ENCODE measurements around the gene AIF1. TPM values are rescaled to one million over a fixed set of nuclear protein-coding genes. Genes with fewer than 3 reads are reported as not detected.

The AIF1 gene
- total RNA-seq, 2 experiments from 2014 or later = 120 to 129 TPM

GRCh38 chr6:31663126-31663960 is 48.3 kb downstream of the AIF1 start:
- Mint-ChIP-seq H3K9me3 (no peaks in the 10 kb centered on the region), H3K4me3 (peak overlapping the region; percentile 95), H3K27me3 (ENCODE audit: low read depth) (no peaks in the 10 kb centered on the region), H3K4me1 (ENCODE audit: low read depth) (peaks cover 76% of the 10 kb centered on the region), H3K36me3 (ENCODE audit: low read depth) (peaks cover 65% of the 10 kb centered on the region), H3K27ac (peak overlapping the region; percentile 97)
- CTCF ChIA-PET = interaction anchor here (1.0 to 1.5 kb wide), 3 partner anchors 10 to 289 kb away, joined by 3 to 4 read pairs (median 4); partner anchors contain the start of gene BAG6
- intact Hi-C loops (cut with micrococcal nuclease) = loop anchor here (5.0 to 10.0 kb wide), 2 partner anchors 261 to 1181 kb away; partner anchors contain the start of genes MICA and PSMB8
- DNase-seq = no peak

GRCh38 chr6:31663961-31664789 is 49.1 kb downstream of the AIF1 start:
- H3K27me3 Mint-ChIP-seq (ENCODE audit: low read depth) = no peaks in the 10 kb centered on the region
- H3K4me3 Mint-ChIP-seq = peak overlapping the region; percentile 95
- no peaks in the 10 kb centered on the region for H3K9me3 Mint-ChIP-seq
- peaks cover 71% of the 10 kb centered on the region for H3K36me3 Mint-ChIP-seq (ENCODE audit: low read depth)
- DNase-seq = peak; percentile 32
- H3K4me1 Mint-ChIP-seq (ENCODE audit: low read depth) = peaks cover 73% of the 10 kb centered on the region
- peak overlapping the region; percentile 97 for H3K27ac Mint-ChIP-seq
- CTCF ChIA-PET = interaction anchor here (0.6 to 1.2 kb wide), 5 partner anchors 11 to 199 kb away, joined by 3 to 4 read pairs (median 3); partner anchors contain the start of gene BAG6
- intact Hi-C loops (cut with micrococcal nuclease) = loop anchor here (2.0 to 10.0 kb wide), 5 partner anchors 149 to 1181 kb away; partner anchors contain the start of genes HSPA1B, MICA, PSMB8 and RNF5

GRCh38 chr6:31664790-31665500 is 49.9 kb downstream of the AIF1 start, which contains the start of gene GPANK1:
Gene GPANK1, minus strand, starts transcription at chr6:31664997. Its CDS starts 519 bp downstream, at chr6:31664478.
- Mint-ChIP-seq H3K9me3 (no peaks in the 10 kb centered on the region), H3K27ac (peak within 1 kb of the TSS; percentile 97), H3K36me3 (ENCODE audit: low read depth) (peaks cover 71% of the 10 kb centered on the region), H3K4me3 (peak within 1 kb of the TSS; percentile 95), H3K27me3 (ENCODE audit: low read depth) (no peaks in the 10 kb centered on the region), H3K4me1 (ENCODE audit: low read depth) (peaks cover 65% of the 10 kb centered on the region)
- CTCF ChIA-PET = interaction anchor here (0.6 to 1.2 kb wide), 4 partner anchors 11 to 198 kb away, joined by 3 read pairs; no protein-coding TSS in a partner anchor
- DNase-seq = peak; percentile 95
- intact Hi-C loops (cut with micrococcal nuclease) = loop anchor here (1.0 to 10.0 kb wide), 14 partner anchors 13 to 1180 kb away; partner anchors contain the start of genes ABHD16A, ATP6V1G2, BAG6 and HSPA1B

- CTCF ChIA-PET = interaction anchor here (0.9 to 1.2 kb wide), 3 partner anchors 104 to 197 kb away, joined by 3 read pairs; no protein-coding TSS in a partner anchor
Measured at GRCh38 chr6:31665501-31666336, 50.7 kb downstream of the AIF1 start, which contains the start of gene CSNK2B. Gene CSNK2B, plus strand, starts transcription at chr6:31666080. Its CDS starts 752 bp downstream, at chr6:31666832.

GRCh38 chr6:31666337-31666965 is 51.4 kb downstream of the AIF1 start:
- intact Hi-C loops (cut with micrococcal nuclease) = loop anchor here (10.0 kb wide), 1 partner anchor 1178 kb away; the partner anchor contains the start of gene PSMB8
- H3K4me1 Mint-ChIP-seq (ENCODE audit: low read depth) = peaks cover 55% of the 10 kb centered on the region
- H3K9me3 Mint-ChIP-seq = no peaks in the 10 kb centered on the region
- peak overlapping the region; percentile 95 for H3K4me3 Mint-ChIP-seq
- no peak for DNase-seq
- no peaks in the 10 kb centered on the region for H3K27me3 Mint-ChIP-seq (ENCODE audit: low read depth)
- CTCF ChIA-PET = interaction anchor here (0.9 to 1.1 kb wide), 4 partner anchors 15 to 125 kb away, joined by 3 to 4 read pairs (median 3); partner anchors contain the start of gene LY6G5C
- H3K27ac Mint-ChIP-seq = peak overlapping the region; percentile 97
- H3K36me3 Mint-ChIP-seq (ENCODE audit: low read depth) = peaks cover 63% of the 10 kb centered on the region

More at GRCh38 chr6:31665501-31666336, 50.7 kb downstream of the AIF1 start, which contains the start of gene CSNK2B:
- H3K36me3 Mint-ChIP-seq (ENCODE audit: low read depth) = peaks cover 68% of the 10 kb centered on the region
- no peaks in the 10 kb centered on the region for H3K27me3 Mint-ChIP-seq (ENCODE audit: low read depth)
- H3K9me3 Mint-ChIP-seq = no peaks in the 10 kb centered on the region
- H3K4me3 Mint-ChIP-seq = peak within 1 kb of the TSS; percentile 95
- intact Hi-C loops (cut with micrococcal nuclease) = loop anchor here (1.0 to 10.0 kb wide), 13 partner anchors 13 to 1179 kb away; partner anchors contain the start of genes ABHD16A, ATP6V1G2, BAG6 and HSPA1B
- peak within 1 kb of the TSS; percentile 97 for H3K27ac Mint-ChIP-seq
- H3K4me1 Mint-ChIP-seq (ENCODE audit: low read depth) = peaks cover 62% of the 10 kb centered on the region
- DNase-seq = peak; percentile 99

Small RNA genes within 50 kb of the gene (microRNA-seq; reads per million reads assigned to microRNA genes)
- not detected for gene MIR6832 (ENCODE audit: borderline microRNAs expressed, borderline replicate concordance)

Other genes starting within 250 kb of the AIF1 start
- 10 to 100 TPM; 10.2 to 10.4 TPM for gene MICA, start 211.6 kb upstream of the AIF1 start, total RNA-seq
- gene MICB, start 117.1 kb upstream of the AIF1 start, total RNA-seq = 10 to 100 TPM; 21.4 to 22.6 TPM
- not detected for gene MCCD1, start 86.3 kb upstream of the AIF1 start, total RNA-seq
- gene DDX39B, start 73.2 kb upstream of the AIF1 start, total RNA-seq = 100 to 1,000 TPM; 600 to 624 TPM
- gene ATP6V1G2, start 68.6 kb upstream of the AIF1 start, total RNA-seq = 1 to 10 TPM; 1.2 to 1.4 TPM
- 10 to 100 TPM; 20.4 to 20.6 TPM for gene NFKBIL1, start 67.6 kb upstream of the AIF1 start, total RNA-seq
- gene LTA, start 42.9 kb upstream of the AIF1 start, total RNA-seq = 100 to 1,000 TPM; 165 to 173 TPM
- gene TNF, start 39.7 kb upstream of the AIF1 start, total RNA-seq = 10 to 100 TPM; 31.6 to 33.2 TPM
- 10 to 100 TPM; 50.5 to 52.3 TPM for gene LTB, start 32.8 kb upstream of the AIF1 start, total RNA-seq
- gene LST1, start 29.0 kb upstream of the AIF1 start, total RNA-seq = 10 to 100 TPM; 11.5 to 12.5 TPM
- 1 to 10 TPM; 2.8 TPM for gene NCR3, start 22.2 kb upstream of the AIF1 start, total RNA-seq
- gene PRRC2A, start 5.5 kb downstream of the AIF1 start, total RNA-seq = 100 to 1,000 TPM; 283 to 304 TPM
- gene BAG6, start 37.4 kb downstream of the AIF1 start, total RNA-seq = 100 to 1,000 TPM; 286 to 295 TPM
- gene APOM, start 40.7 kb downstream of the AIF1 start, total RNA-seq = 1 to 10 TPM; 2.6 to 3.7 TPM
- gene C6orf47, start 45.5 kb downstream of the AIF1 start, total RNA-seq = 1 to 10 TPM; 8.8 to 9.0 TPM
- gene GPANK1, start 49.8 kb downstream of the AIF1 start, total RNA-seq = 10 to 100 TPM; 31.2 to 32.4 TPM
- gene CSNK2B, start 50.8 kb downstream of the AIF1 start, total RNA-seq = 100 to 1,000 TPM; 215 to 219 TPM
- gene LY6G5B, start 54.7 kb downstream of the AIF1 start, total RNA-seq = 1 to 10 TPM; 6.4 to 6.5 TPM
- gene LY6G5C, start 65.8 kb downstream of the AIF1 start, total RNA-seq = 1 to 10 TPM in 1 of 2 experiments, under 1 TPM in 1; 0.93 to 1.4 TPM
- gene ABHD16A, start 88.1 kb downstream of the AIF1 start, total RNA-seq = 10 to 100 TPM; 19.9 to 22.5 TPM
- gene LY6G6F, start 91.6 kb downstream of the AIF1 start, total RNA-seq = not detected
- not detected for gene LY6G6D, start 100.1 kb downstream of the AIF1 start, total RNA-seq
- not detected for gene LY6G6C, start 106.5 kb downstream of the AIF1 start, total RNA-seq
- gene MPIG6B, start 108.1 kb downstream of the AIF1 start, total RNA-seq = under 1 TPM in 1 of 2 experiments, not detected in 1; 0.49 TPM
- 10 to 100 TPM in 1 of 2 experiments, 1 to 10 TPM in 1; 8.5 to 11.3 TPM for gene DDAH2, start 114.1 kb downstream of the AIF1 start, total RNA-seq
- gene CLIC1, start 121.3 kb downstream of the AIF1 start, total RNA-seq = 100 to 1,000 TPM; 348 to 353 TPM
- gene MSH5, start 124.8 kb downstream of the AIF1 start, total RNA-seq = 100 to 1,000 TPM; 101 to 105 TPM
- gene SAPCD1, start 147.4 kb downstream of the AIF1 start, total RNA-seq = 10 to 100 TPM in 1 of 2 experiments, 1 to 10 TPM in 1; 9.8 to 10.5 TPM
- gene VWA7, start 162.1 kb downstream of the AIF1 start, total RNA-seq = under 1 TPM; 0.69 to 0.89 TPM
- gene VARS1, start 180.5 kb downstream of the AIF1 start, total RNA-seq = 100 to 1,000 TPM; 157 to 161 TPM
- gene LSM2, start 191.7 kb downstream of the AIF1 start, total RNA-seq = 100 to 1,000 TPM; 172 to 174 TPM
- gene HSPA1L, start 200.0 kb downstream of the AIF1 start, total RNA-seq = under 1 TPM; 0.86 to 0.95 TPM
- 10 to 100 TPM; 19.8 to 23.1 TPM for gene HSPA1A, start 200.3 kb downstream of the AIF1 start, total RNA-seq
- 10 to 100 TPM; 47.8 to 50.1 TPM for gene HSPA1B, start 212.5 kb downstream of the AIF1 start, total RNA-seq
- gene NEU1, start 247.6 kb downstream of the AIF1 start, total RNA-seq = 1 to 10 TPM; 8.4 to 9.2 TPM